Left renal cortex interstitium (tissue), 4 donors: ENCODE measurements around the gene EIF4ENIF1. TPM values are rescaled to one million over a fixed set of nuclear protein-coding genes. Genes with fewer than 3 reads are reported as not detected.
"Not testable (repeated sequence)": the region's sequence is repeated elsewhere in the genome, so short reads cannot be mapped to it uniquely, and the experiment has no call there.

ENCODE experiments used
- DNase-seq, 4 donors: peaks; one replicate each; pipeline ENCODE4 v3.0.0-alpha.2; 2013; ENCODE audit warnings: low read depth in 4 of 4, low spot score in 2 of 4, missing footprints in 1 of 4
- polyA plus RNA-seq, 4 donors: library from polyadenylated mRNA; unstranded; fragments of 120-200 nt; gene quantifications; one replicate each; pipeline ENCODE4 v1.2.1, GENCODE V29; 2013; ENCODE audit not compliant: insufficient read length in 4 of 4

EIF4ENIF1 gene
- polyA plus RNA-seq, 4 donors, result 39.0 to 51.9 (median 47.6) TPM

- DNase-seq, result peak; percentile 68 to 88 (median 74)
Observed at GRCh38 chr22:31496007-31496734, 6.5 kb upstream of the EIF4ENIF1 start, which contains the start of gene SFI1. TSS of gene SFI1 (plus strand) at chr22:31496536. CDS start at chr22:31508285, 11,749 bp downstream.

GRCh38 chr22:31495343-31495742 is 5.7 kb upstream of the EIF4ENIF1 start:
- DNase-seq, result no peak

- DNase-seq, result not testable (repeated sequence)
Observed at GRCh38 chr22:31493355-31493754, 3.7 kb upstream of the EIF4ENIF1 start.

GRCh38 chr22:31492151-31492550 is 2.5 kb upstream of the EIF4ENIF1 start:
- no peak for DNase-seq

DNA sequence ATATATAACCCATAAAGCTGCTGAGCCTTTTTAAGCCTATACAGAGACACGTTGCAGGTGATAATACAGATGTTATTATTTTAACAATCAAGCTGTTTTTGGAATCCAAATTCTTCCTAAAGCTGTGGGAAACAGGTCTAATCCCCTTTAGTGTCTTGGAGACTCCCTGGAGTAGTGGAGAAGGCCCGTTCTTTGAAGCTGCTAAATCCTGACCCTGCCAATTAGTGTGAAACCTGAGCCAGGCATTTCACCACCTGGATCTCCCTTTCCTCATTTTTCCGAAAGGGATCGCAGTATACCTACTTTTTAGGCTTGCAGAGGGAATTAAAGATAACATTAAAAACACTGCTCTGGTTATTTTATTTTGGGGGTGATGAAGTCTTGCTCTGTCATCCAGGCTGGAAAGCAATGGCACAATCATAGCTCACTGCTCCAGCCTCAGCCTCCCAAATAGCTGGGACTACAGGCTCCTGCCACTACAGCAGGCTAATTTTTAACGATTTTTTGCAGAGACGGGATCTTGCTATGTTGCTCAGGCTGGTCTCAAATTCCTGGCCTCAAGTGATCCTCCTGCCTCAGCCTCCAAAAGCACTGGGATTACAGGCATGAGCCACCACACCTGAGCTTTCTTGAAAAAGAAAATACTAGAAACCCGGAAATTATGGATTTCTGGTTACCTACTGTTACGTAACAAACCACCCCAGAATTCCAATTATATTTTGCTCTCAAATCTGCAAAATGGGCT is 1.7 kb upstream of the EIF4ENIF1 start:
- DNase-seq, result no peak

DNA sequence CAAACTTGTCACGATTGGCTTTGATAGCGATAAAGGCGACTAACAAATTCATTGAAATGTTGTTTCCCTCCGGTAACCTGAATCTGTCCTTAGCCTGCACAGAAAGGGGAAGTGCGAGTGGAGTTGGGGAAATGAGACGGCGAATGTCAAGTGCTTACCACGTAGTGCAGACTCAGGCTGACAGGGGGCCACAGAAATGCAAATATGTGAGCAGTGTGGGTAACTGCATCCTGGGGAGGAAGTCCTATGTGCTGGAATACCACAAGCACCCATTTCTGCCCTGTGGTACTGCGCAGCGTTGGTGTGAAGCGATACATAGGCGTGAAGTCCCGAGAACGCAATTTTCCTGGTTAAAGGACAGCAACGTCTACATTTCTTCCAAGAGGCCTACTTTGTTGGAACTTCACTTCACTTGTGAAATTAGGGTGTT is 869 bp upstream of the EIF4ENIF1 start:
- DNase-seq, result no peak

GRCh38 chr22:31488988-31489617 is 539 bp downstream of the EIF4ENIF1 start:
- DNase-seq, result no peak

DNA sequence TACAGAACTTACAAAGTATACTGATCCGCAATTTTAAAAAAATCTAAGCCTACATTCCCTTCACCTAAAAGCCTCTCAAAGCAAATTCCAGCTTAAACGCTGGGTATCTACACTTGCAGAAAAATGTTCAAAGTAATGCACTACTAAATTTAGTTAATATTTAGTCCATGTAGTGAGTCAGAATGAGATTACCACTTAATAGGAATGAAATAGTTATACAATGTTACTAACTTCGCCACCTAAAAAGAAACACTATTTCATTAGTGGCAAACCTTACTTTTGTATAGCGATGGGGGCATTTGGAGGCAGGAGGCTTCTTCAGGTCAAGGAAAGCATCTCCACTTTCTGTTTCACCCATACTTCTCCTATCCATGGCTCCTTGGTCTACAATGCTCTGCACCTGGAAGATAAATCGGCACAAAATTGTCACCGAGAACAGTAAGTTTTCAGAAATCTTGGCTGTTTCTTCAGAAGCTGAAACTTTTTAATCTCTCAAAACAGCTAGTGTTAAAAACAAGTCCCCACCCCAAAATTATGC is 1.2 kb downstream of the EIF4ENIF1 start:
- DNase-seq, result no peak

DNA sequence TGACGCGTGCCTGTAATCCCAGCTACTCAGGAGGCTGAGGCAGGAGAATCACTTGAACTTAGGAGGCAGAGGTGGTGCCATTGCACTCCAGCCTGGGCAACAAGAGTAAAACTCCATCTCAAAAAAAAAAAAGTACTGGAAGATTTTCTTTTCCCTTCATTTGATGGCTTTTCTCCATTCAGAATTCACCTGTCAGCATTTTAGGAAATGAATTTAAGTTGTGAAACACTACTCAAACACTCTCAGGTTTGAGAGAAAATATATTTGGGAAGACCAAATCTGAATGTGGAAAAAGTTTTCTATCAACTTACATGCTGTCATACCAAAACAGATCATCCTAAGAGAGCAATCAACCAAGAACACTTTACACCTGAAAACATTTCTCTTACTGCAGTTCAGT is 2.7 kb downstream of the EIF4ENIF1 start:
- no peak for DNase-seq

- DNase-seq, result not testable (repeated sequence)
Observed at GRCh38 chr22:31486369-31486768, 3.3 kb downstream of the EIF4ENIF1 start.

DNA sequence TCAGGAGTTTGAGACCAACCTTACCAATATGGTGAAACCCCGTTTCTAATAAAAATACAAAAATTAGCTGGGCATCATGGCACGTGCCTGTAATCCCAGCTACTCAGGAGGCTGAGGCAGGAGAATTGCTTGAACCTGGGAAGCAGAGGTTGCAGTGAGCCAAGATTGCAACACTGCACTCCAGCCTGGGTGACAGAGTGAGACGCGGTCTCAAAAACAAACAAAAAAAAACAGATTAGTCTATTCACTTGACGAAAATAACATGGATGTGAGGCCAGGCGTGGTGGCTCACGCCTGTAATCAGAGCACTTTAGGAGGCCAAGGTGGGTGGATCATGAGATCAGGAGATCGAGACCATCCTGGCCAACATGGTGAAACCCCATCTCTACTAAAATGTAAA is 7.2 kb downstream of the EIF4ENIF1 start:
- DNase-seq, result not testable (repeated sequence)

- DNase-seq, result no peak
Observed at GRCh38 chr22:31481129-31481528, 8.5 kb downstream of the EIF4ENIF1 start.

DNA sequence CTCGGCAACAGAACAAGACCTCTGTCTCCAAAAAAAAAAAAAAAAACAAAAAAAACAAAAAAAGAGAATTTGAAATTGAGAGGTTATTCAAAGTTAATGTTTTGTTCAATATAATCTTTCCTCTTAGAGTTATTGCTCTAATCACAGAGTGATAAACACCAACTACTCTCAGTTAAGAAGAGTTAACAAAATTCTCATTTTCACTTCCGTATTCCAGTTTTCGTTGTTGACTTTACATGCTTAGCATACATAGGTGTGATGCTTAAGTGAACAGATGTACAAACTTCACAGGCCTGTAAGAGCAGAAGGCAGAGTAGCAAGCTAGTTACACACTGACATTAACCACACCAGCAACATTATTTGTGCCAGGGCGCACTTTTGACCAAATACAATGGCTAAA is 12.3 kb downstream of the EIF4ENIF1 start:
- DNase-seq, result no peak

DNA sequence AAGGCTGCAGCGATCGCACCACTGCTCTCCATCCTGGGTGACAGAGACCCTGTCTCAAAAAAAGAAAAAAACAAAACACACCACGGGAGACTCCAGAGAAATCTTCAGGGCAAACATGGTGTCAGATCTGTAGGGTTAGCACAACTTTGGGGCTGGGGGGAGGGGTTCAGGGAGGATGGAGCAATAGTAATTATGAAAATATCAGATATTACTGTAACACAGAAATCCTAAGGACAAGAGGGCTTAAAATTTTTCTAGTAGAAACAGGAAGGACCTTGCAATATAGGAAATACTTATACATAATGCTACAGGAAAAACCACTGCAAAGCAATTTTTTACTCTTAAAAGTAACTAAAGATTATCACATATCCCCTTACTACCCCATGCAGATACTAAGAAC is 13.8 kb downstream of the EIF4ENIF1 start:
- no peak for DNase-seq

DNA sequence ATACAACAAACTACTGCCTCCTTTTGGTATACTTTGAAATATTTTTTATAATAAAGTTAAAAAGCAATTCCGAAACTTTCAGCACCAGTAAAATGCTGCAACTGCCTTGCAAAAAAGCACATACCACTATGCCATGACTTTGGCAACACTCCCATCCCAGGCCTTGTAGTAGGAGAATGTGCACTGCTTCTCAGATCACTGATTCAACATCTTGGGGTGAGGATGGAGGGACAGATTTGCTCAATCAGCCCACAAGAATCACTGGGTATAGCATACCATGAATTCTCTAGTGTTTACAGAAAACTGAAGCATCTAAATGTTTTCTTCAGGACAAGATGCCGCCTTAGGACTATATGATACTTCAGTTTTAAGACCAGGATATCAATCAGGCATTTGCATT is 14.9 kb downstream of the EIF4ENIF1 start:
- no peak for DNase-seq

DNA sequence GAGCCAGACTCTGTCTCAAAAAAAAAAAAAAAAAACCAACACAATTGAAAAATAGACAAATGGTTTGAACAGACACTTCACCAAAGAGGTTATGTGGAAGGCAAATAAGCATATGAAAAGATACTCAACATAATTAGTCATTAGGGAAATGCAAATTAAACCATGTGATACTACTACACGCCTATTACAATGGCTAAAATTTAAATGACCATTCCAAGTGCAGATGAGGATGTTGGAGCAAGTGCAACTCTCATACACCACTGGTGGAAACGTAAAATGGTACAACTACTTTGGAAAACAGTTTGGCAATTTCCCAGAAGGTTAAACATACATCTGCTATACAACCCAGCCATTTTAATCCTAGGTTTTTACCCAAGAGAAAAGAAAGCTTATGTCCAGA is 24.3 kb downstream of the EIF4ENIF1 start:
- no peak for DNase-seq

DNA sequence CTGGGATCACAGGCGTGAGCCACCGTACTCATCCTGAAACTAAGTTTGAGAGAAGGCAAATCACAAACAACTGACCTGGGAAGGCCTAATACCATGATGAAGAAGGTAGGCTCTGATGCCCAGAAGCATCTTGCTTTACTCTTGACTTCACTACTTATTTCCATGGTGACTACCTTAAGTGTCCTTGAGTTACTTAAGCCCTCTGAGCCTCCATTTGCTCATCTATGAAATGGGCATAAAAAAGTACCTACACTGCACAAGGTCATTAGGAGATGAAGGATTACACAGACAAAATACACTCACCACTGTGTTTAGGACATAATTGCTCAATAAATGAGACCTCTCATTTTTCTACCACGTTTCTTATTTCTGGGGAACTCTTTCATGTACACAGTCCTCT is 27.9 kb downstream of the EIF4ENIF1 start:
- DNase-seq, result no peak

- no peak for DNase-seq
Observed at GRCh38 chr22:31451709-31452571, 37.7 kb downstream of the EIF4ENIF1 start.

- DNase-seq, result no peak
Observed at GRCh38 chr22:31449506-31449905, 40.1 kb downstream of the EIF4ENIF1 start.

DNA sequence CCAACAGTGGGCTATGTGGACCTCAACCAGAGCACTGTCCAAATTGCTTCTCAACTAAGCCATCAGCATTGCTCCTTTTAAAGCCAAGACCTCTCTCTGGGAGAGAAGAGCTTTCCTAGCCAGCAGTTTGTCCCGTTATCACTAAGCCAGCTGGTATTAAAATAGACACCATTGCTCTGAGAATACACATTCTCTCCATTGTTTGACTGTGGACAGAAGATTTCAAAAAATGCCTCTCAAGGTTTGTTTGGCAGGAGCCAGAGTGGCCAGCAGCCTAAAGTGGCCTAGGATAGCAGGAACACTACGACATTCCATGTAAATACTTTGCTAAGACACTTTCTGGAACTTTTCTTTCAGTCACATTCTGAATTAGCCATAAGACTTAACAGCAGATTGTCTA is 41.3 kb downstream of the EIF4ENIF1 start:
- DNase-seq, result no peak
